ENCODE measurements around the gene CTNNA2.
"Not testable (repeated sequence)": the region's sequence is repeated elsewhere in the genome, so short reads cannot be mapped to it uniquely, and the experiment has no call there.

CTNNA2 gene

GRCh38 chr2:80091237-80091636 is 578.4 kb downstream of the CTNNA2 start:
- no peak for DNase-seq (ENCODE audit: low read depth)

DNA sequence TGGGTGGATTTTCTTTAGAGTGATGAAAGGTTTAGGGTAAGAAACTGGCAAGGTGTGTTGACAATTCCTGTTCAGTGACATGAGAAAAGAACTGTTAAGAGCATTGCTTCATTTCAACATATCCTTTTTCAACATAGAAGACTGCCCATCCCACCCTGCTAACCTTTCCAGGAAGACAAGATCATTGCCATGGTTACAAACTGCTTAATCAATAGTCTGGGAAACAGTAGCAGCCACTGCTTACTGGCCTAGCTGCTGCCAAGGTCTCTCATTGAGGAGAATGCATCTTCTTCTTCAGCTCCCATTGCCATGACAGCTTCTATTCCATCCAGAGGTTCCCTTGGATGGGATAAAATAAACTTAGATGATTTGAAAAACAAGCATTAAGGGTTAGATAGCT is 579.6 kb downstream of the CTNNA2 start:
- DNase-seq (ENCODE audit: low read depth) = no peak

GRCh38 chr2:80098503-80098902 is 585.7 kb downstream of the CTNNA2 start:
- not testable (repeated sequence) for DNase-seq (ENCODE audit: low read depth)

DNA sequence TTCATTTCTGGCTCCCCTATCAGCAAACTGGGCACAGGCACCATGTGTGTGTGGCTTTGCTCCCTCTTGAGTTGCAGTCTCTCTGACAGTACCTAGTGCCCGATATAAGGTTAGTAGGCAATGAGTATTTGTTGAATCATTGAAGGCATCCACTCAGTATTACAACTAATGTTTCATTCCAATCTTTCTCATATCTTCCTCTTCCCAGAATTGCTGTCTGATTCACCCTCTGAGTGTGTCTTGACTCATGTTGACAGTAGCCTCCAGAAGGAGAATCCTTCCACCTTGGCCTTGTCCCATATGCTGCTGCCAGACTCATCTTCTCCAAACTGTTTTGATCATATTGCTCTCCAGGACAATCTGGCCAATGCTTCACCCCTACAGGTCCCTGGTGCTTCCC is 589.2 kb downstream of the CTNNA2 start:
- no peak for DNase-seq (ENCODE audit: low read depth)

DNA sequence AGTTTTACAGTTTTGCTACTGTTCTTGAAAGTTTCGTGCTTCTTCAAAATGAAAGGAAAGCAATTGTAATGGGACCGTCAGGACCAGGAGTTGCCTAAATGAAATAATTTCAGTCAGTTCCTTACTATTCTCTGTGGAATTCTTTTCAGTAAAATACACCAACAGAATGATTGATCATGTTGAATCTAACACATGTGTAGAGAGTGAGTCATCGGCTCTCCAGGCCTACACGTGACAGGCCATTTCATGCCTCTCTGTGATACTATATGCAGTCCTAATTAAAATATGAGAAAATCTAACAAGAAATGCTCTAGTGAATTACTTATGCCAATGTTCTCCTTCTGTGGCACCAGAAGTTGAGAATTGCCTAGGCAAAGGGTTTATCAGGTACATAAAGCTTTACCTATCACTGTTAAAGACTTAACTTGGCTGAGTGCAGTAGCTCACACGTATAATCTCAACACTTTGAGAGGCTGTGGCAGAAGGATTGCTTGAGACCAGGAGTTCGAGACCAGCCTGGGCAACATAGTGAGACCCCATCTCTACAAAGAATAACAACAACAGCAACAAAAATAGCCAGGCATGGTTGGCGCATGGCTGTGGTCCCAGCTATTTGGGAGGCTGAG is 592.3 kb downstream of the CTNNA2 start:
- no peak for DNase-seq (ENCODE audit: low read depth)

- DNase-seq (ENCODE audit: low read depth) = no peak
Measured at GRCh38 chr2:80111185-80111584, 598.3 kb downstream of the CTNNA2 start.

DNA sequence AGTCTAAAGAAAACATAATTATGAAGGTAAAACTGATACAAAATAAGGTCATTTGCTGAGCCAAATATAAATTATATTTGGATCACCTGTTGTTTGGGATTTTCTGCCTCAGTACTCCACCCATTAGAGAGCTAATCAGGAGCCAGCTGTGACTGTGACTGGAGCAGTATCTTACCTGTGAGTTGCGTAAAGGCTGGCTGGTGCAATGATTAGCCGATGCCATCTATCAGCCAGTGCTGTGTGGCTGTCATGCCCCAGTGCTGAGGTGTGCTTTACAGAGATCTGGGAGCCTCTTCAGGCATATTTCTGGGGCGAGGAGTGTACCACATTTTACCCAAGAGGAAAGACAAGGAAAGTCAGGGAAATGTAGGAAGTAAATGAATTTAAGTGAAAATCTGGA is 599.9 kb downstream of the CTNNA2 start:
- no peak for DNase-seq (ENCODE audit: low read depth)

DNA sequence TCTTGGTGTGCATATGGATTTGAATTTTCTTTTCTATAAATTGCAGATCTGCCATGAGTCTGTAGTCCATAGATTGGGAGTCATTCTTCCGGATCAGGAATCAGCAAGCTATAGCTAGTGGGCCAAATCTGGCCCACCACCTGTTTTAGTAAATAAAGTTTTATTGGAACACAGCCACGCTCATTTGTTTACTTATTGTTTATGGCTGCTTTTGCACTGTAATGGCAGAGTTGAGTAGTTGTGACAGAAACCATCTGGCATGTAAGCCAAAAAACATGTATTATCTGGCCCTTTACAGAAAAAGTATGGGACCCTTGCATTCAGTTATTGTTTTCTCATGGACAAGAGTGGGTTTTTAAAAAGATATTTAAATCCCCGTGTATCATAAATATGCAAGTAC is 600.5 kb downstream of the CTNNA2 start:
- DNase-seq (ENCODE audit: low read depth) = no peak

GRCh38 chr2:80114812-80115211 is 602.0 kb downstream of the CTNNA2 start:
- no peak for DNase-seq (ENCODE audit: low read depth)

DNA sequence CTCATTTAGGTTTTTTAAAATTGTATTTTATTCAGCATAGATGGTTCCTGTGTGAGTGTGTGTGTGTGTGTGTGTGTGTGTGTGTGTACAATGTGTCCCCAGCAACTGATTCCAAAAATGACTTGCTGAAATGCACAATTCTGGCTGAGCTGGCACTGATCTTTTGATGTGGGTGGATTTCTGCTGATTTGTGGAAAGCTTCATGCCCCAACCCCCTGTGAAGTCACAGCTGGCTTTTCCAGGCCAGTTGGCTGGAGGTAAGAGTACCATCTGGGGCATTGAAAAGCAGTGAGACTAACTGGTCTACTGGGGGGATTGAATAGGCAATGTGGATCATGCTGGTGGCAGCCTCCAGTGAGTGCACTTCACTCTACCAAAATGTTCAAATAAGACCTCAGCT is 604.5 kb downstream of the CTNNA2 start:
- no peak for DNase-seq (ENCODE audit: low read depth)

- DNase-seq (ENCODE audit: low read depth) = no peak
Measured at GRCh38 chr2:80120866-80121265, 608.0 kb downstream of the CTNNA2 start.

DNA sequence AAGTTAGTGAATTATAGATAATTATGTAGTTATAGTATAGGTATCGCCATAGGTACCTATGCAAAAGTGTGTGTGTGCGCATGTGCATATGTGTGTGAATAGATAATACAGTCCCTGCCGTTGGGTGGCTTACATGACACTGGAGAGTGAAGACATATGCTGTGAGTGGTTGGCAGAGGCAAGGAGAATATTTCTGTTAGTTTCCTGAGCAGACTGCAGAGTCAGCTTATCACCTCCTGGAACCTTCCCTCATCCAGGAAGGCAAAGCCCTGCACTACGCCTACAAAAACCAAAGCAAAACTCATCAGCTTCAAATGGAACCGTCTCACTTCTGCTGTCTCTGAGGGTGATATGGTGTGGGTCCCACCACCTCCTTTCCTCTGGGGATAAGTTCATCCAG is 609.8 kb downstream of the CTNNA2 start:
- DNase-seq (ENCODE audit: low read depth) = no peak

GRCh38 chr2:80126596-80127189 is 613.8 kb downstream of the CTNNA2 start:
- no peak for DNase-seq (ENCODE audit: low read depth)

DNA sequence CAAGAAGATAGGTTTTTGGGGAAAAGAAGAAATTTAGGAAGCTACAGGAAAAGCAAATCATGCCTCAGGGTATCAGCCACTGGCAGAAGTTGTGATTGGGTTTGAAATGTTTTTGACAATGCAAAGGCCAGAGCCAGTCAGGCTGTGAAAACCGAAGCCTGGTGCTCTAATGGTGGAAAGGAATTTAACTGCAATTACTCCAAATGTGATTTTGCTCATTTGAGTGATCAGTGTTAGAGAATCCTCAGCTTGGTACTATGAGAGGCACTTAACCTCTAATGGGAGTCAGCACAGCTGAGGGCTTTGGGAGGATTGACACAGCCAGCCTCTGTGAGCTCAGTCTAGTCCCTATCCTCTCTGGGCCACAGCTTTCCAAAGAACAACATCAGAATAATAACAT is 615.2 kb downstream of the CTNNA2 start:
- no peak for DNase-seq (ENCODE audit: low read depth)

DNA sequence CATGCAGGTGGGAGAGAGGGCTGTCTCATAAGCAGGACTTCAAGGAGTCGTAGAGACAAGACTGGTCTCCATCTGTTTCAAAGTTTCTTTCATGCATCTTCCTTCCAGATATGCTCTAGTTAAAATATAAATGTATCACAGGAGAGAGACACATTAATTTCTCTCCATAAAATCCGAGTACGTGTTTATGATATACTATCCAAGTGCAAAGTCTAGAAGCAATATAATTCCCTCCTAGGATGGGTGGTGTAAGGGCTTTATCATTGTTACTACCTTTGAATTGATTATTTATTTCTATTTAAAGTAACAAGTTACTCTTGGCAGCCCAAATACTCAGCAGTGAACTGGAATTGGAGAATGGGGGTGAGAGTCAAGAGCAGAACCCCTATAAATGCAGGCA is 619.4 kb downstream of the CTNNA2 start:
- no peak for DNase-seq (ENCODE audit: low read depth)

- no peak for DNase-seq (ENCODE audit: low read depth)
Measured at GRCh38 chr2:80135001-80135400, 622.1 kb downstream of the CTNNA2 start.

DNA sequence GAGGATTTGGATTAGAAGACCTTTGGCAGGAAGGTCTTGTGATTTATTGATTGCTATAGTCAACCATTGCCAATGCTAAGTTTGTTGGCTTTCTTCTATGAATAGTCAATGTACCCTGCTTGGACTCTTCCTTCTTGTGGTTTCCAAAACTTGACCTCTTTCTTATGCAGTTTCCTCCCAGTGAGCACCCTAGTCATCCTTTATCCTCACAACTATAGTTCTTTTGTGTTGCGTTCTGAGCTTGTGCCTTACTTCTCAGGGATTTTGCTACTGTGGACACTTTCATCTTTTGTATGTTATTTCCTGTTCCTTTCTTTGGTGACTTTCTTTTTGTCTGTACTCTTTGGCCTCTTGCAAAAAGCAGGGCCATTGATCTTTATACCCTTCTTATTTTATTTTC is 623.5 kb downstream of the CTNNA2 start:
- DNase-seq (ENCODE audit: low read depth) = no peak

GRCh38 chr2:80139001-80139400 is 626.1 kb downstream of the CTNNA2 start:
- no peak for DNase-seq (ENCODE audit: low read depth)

DNA sequence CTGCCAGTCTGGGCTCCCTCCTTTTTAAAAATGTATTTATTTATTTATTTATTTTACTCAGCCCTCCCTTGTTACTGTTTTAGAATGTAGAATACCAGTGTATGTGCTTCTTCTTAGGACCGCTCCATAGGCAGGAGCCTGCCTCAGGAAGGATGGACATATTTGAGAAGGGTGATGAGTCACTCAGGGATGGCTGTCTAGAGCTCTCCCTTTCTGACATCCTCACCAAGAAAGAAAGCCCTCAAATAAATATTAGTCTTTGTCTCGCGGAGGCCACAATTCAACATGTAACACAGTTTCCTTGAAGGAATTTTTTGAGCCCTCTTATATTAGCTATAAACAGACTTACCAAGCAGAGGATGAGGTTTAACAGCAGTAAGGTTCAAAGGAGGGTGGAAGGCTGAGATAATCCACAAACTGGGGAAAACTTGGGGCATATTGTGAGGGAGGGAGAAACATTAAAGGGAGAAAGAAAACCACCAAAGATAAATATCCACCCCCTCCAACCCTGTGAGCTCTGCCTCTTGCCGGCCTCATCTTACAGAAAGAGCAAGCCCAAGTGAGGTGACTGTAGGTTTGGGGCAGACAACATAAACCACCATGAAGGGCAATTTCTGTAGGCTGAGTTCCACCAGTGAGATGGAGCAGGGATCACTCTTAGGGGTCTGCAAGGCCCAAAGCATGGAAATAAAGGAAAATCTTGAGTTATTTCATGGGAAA is 628.3 kb downstream of the CTNNA2 start:
- no peak for DNase-seq (ENCODE audit: low read depth)

GRCh38 chr2:80145499-80145898 is 632.6 kb downstream of the CTNNA2 start:
- no peak for DNase-seq (ENCODE audit: low read depth)

GRCh38 chr2:80146757-80147156 is 633.9 kb downstream of the CTNNA2 start:
- not testable (repeated sequence) for DNase-seq (ENCODE audit: low read depth)

DNA sequence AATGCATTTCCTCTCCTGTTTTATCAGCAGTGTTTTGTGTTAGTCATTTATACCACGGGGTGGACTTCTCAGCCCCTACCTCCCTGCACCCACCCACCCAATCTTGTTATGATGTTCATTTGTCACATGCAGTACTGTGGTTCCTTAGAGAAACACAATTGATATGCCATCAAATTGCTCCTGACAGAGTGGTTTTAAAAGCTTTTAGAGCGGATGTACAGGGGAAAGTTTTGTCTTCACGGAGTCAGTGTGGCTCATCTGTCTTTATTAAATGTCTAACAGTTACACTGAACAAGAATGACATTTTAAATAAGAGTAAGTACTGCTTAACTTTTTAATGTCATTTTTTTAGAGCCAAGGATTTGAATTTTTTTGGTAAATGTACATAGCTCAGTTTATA is 634.8 kb downstream of the CTNNA2 start:
- no peak for DNase-seq (ENCODE audit: low read depth)

DNA sequence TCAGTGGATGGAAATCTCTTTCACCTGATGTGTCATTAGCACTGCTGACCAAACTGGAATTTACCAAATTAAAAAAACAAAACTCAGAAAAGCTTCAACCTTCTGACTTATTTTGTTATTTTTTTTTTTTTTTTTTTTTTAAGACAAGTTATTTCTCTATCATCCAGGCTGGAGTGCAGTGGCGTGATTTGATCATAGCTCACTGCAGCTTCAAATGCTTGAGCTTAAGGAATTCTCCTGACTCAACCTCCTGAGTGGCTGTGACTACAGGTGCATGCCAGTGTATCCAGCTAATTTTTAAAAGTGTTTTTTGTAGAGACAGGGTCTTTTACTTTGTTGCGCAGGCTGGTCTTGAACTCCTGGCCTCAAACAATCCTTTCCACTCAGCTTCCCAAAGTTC is 636.1 kb downstream of the CTNNA2 start:
- no peak for DNase-seq (ENCODE audit: low read depth)

- DNase-seq (ENCODE audit: low read depth) = no peak
Measured at GRCh38 chr2:80149991-80150390, 637.1 kb downstream of the CTNNA2 start.

All from activated T-helper 9 cell treated with anti-CD3 and anti-CD28 coated beads, Interleukin-2, amount 50 U/mL, for 16 hours (primary cell).